ENCODE measurements around the gene IGF2. TPM values are rescaled to one million over a fixed set of nuclear protein-coding genes. Genes with fewer than 3 reads are reported as not detected.

Gene IGF2
- total RNA-seq, 2 experiments from 2014 or later = not detected

GRCh38 chr11:2182075-2182474 is 42.9 kb upstream of the IGF2 start:
- no peaks in the 10 kb centered on the region for H3K36me3 Mint-ChIP-seq (ENCODE audit: low read depth)
- H3K27ac Mint-ChIP-seq = no peak overlapping the region
- ATAC-seq (ENCODE audit: poor library complexity) = no peak
- intact Hi-C loops (cut with DNase I, micrococcal nuclease) = no loop called here
- H3K9me3 Mint-ChIP-seq = no peaks in the 10 kb centered on the region
- DNase-seq = no peak
- no peaks in the 10 kb centered on the region for H3K4me1 Mint-ChIP-seq (ENCODE audit: low read depth)
- peaks cover 9% of the 10 kb centered on the region for H3K27me3 Mint-ChIP-seq
- ChIA-PET CTCF (no interaction called here), POLR2A (no interaction called here)
- no peak overlapping the region for H3K27ac ChIP-seq (ENCODE audit: low read depth in 1 of 2, low read length in 2 of 2)
- no peak overlapping the region for H3K4me3 ChIP-seq (ENCODE audit: low read length)
- H3K36me3 ChIP-seq (ENCODE audit: insufficient read depth, low read length) = no peaks in the 10 kb centered on the region
- TF ChIP-seq, protein P1, sequence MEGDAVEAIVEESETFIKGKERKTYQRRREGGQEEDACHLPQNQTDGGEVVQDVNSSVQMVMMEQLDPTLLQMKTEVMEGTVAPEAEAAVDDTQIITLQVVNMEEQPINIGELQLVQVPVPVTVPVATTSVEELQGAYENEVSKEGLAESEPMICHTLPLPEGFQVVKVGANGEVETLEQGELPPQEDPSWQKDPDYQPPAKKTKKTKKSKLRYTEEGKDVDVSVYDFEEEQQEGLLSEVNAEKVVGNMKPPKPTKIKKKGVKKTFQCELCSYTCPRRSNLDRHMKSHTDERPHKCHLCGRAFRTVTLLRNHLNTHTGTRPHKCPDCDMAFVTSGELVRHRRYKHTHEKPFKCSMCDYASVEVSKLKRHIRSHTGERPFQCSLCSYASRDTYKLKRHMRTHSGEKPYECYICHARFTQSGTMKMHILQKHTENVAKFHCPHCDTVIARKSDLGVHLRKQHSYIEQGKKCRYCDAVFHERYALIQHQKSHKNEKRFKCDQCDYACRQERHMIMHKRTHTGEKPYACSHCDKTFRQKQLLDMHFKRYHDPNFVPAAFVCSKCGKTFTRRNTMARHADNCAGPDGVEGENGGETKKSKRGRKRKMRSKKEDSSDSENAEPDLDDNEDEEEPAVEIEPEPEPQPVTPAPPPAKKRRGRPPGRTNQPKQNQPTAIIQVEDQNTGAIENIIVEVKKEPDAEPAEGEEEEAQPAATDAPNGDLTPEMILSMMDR (IDR thresholded peaks at IDR 0.05) = no peak
- H3K4me1 ChIP-seq (ENCODE audit: insufficient read depth, low read length) = peaks cover 4% of the 10 kb centered on the region
- no peaks in the 10 kb centered on the region for H3K9me3 ChIP-seq (ENCODE audit: control insufficient read depth in 1 of 2, insufficient read depth in 1 of 2, low read length in 2 of 2)
- no peak overlapping the region for H3K4me3 Mint-ChIP-seq
- peaks cover 3 to 5% of the 10 kb centered on the region in 2 experiments for H3K27me3 ChIP-seq (ENCODE audit: control insufficient read depth in 1 of 2, insufficient read depth in 2 of 2, low read length in 2 of 2)

DNA sequence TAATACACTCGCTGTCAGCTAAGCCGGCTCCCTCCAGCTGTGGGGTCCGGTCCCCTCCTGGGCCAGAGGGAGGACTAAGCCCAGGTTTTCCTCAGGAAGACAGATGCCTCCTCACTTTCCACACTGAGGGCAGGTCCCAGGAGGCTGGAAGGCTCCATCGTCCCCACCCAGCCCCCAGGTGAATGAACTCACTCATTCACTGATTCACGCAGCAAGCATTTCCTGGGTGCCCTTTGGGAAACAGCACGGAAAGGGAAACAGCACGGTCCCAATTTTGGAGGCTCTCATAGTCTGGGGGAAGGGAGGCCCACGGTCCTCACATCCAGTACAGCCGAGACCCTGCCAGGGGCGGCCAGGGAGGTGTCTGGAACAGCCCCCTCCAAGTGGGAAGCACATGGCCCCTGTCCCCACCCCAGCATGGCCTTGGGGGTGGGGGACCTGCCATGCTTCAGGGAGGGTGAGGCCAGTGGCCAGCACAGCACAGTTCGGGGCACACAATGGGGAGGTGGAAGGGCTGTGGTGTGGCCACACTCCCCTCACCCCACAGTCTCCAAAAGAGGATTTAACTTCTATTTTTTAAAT is 41.7 kb upstream of the IGF2 start:
- ATAC-seq (ENCODE audit: poor library complexity) (no peak), DNase-seq (no peak)
- H3K4me1 Mint-ChIP-seq (ENCODE audit: low read depth) = no peaks in the 10 kb centered on the region
- no peaks in the 10 kb centered on the region for H3K36me3 Mint-ChIP-seq (ENCODE audit: low read depth)
- no peak overlapping the region for H3K27ac Mint-ChIP-seq
- TF ChIP-seq, protein P1 (IDR thresholded peaks at IDR 0.05) = no peak
- Histone ChIP-seq H3K4me3 (ENCODE audit: low read length) (no peak overlapping the region), H3K9me3 (ENCODE audit: control insufficient read depth in 1 of 2, insufficient read depth in 1 of 2, low read length in 2 of 2) (peaks cover 0 to 2% of the 10 kb centered on the region in 2 experiments), H3K4me1 (ENCODE audit: insufficient read depth, low read length) (no peaks in the 10 kb centered on the region), H3K27ac (ENCODE audit: low read depth in 1 of 2, low read length in 2 of 2) (no peak overlapping the region), H3K36me3 (ENCODE audit: insufficient read depth, low read length) (no peaks in the 10 kb centered on the region), H3K27me3 (ENCODE audit: control insufficient read depth in 1 of 2, insufficient read depth in 2 of 2, low read length in 2 of 2) (peaks cover 0 to 3% of the 10 kb centered on the region in 2 experiments)
- no peak overlapping the region for H3K4me3 Mint-ChIP-seq
- H3K27me3 Mint-ChIP-seq = peaks cover 9% of the 10 kb centered on the region
- H3K9me3 Mint-ChIP-seq = no peaks in the 10 kb centered on the region
- POLR2A ChIA-PET = no interaction called here
- intact Hi-C loops (cut with DNase I, micrococcal nuclease) = no loop called here
- CTCF ChIA-PET = no interaction called here

- Mint-ChIP-seq H3K36me3 (ENCODE audit: low read depth) (no peaks in the 10 kb centered on the region), H3K4me1 (ENCODE audit: low read depth) (no peaks in the 10 kb centered on the region), H3K27me3 (peaks cover 9% of the 10 kb centered on the region), H3K27ac (no peak overlapping the region), H3K4me3 (no peak overlapping the region), H3K9me3 (no peaks in the 10 kb centered on the region)
- ChIA-PET POLR2A (no interaction called here), CTCF (no interaction called here)
- Histone ChIP-seq H3K4me3 (ENCODE audit: low read length) (no peak overlapping the region), H3K9me3 (ENCODE audit: control insufficient read depth in 1 of 2, insufficient read depth in 1 of 2, low read length in 2 of 2) (peaks cover 0 to 4% of the 10 kb centered on the region in 2 experiments), H3K27me3 (ENCODE audit: control insufficient read depth in 1 of 2, insufficient read depth in 2 of 2, low read length in 2 of 2) (no peaks in the 10 kb centered on the region), H3K27ac (ENCODE audit: low read depth in 1 of 2, low read length in 2 of 2) (no peak overlapping the region), H3K36me3 (ENCODE audit: insufficient read depth, low read length) (no peaks in the 10 kb centered on the region), H3K4me1 (ENCODE audit: insufficient read depth, low read length) (no peaks in the 10 kb centered on the region)
- intact Hi-C loops (cut with DNase I, micrococcal nuclease) = no loop called here
- TF ChIP-seq, protein P1 (IDR thresholded peaks at IDR 0.05) = no peak
- no peak for DNase-seq
- no peak for ATAC-seq (ENCODE audit: poor library complexity)
Measured at GRCh38 chr11:2180347-2180746, 41.2 kb upstream of the IGF2 start.
